ENCODE results near the gene PEAR1.

The PEAR1 gene

GRCh38 chr1:156893048-156893953 lies at the start of gene PEAR1:
Gene PEAR1 (plus strand): TSS chr1:156893718. CDS start chr1:156903927, 10,209 bp downstream.
- no peak for DNase-seq

GRCh38 chr1:156844102-156844501 lies 49.4 kb upstream of the PEAR1 start:
- no peak for DNase-seq

GRCh38 chr1:156844638-156845037 lies 48.9 kb upstream of the PEAR1 start:
- no peak for DNase-seq

GRCh38 chr1:156845055-156845952 lies 48.2 kb upstream of the PEAR1 start:
- no peak for DNase-seq

- no peak for DNase-seq
Observed at GRCh38 chr1:156845953-156846545, 47.5 kb upstream of the PEAR1 start.

GRCh38 chr1:156846643-156847042 lies 46.9 kb upstream of the PEAR1 start:
- no peak for DNase-seq

- DNase-seq: no peak
Observed at GRCh38 chr1:156847591-156848460, 45.7 kb upstream of the PEAR1 start.

GRCh38 chr1:156848461-156849150 lies 44.9 kb upstream of the PEAR1 start:
- DNase-seq: no peak

- no peak for DNase-seq
Observed at GRCh38 chr1:156849151-156849496, 44.4 kb upstream of the PEAR1 start.

GRCh38 chr1:156851779-156852417 lies 41.6 kb upstream of the PEAR1 start:
- DNase-seq: no peak

GRCh38 chr1:156852418-156852874 lies 41.1 kb upstream of the PEAR1 start:
- DNase-seq: no peak

- DNase-seq: no peak
Observed at GRCh38 chr1:156853761-156854160, 39.8 kb upstream of the PEAR1 start.

GRCh38 chr1:156854634-156855033 lies 38.9 kb upstream of the PEAR1 start:
- DNase-seq: no peak

GRCh38 chr1:156856282-156856785 lies 37.2 kb upstream of the PEAR1 start:
- DNase-seq: no peak

GRCh38 chr1:156857532-156857931 lies 36.0 kb upstream of the PEAR1 start:
- DNase-seq: no peak

- no peak for DNase-seq
Observed at GRCh38 chr1:156858555-156858956, 35.0 kb upstream of the PEAR1 start.

- no peak for DNase-seq
Observed at GRCh38 chr1:156858959-156859522, 34.5 kb upstream of the PEAR1 start, which contains the start of gene INSRR. Gene INSRR (minus strand): TSS chr1:156859117. CDS start chr1:156858621, 496 bp downstream.

- no peak for DNase-seq
Observed at GRCh38 chr1:156859523-156860112, 33.9 kb upstream of the PEAR1 start.

- peak; percentile 17 for DNase-seq
Observed at GRCh38 chr1:156860113-156860627, 33.3 kb upstream of the PEAR1 start.

All from NCI-H1436 (cell line).